OCI-LY7 (cell line): ENCODE results near the gene RHOG. TPM values are rescaled to one million over a fixed set of nuclear protein-coding genes. Genes with fewer than 3 reads are reported as not detected.

Experiments used
- BruUV-seq: library from RNA; stranded (reverse); fragments of 400-500 nt; replicated peaks from 2 replicates; lab custom pipeline; 2021; lab: Mats Ljungman, UMichigan
- CTCF ChIA-PET: fragments of 300-600 bp; sonication (Branson Sonifier 250); formaldehyde crosslinking; loops from one replicate; lab custom pipeline; 2022; ENCODE audit warnings: antibody characterized with exemption; ENCODE audit not compliant: unreplicated experiment; lab: Charles Lee
- POLR2A ChIA-PET: fragments of 300-600 bp; sonication (Branson Sonifier 250); formaldehyde crosslinking; loops from one replicate; lab custom pipeline; 2022; ENCODE audit warnings: antibody characterized with exemption; lab: Charles Lee
- DNase-seq: peaks from one replicate; pipeline ENCODE4 v3.0.0-alpha.2; 2015; ENCODE audit warnings: low spot score
- H2AFZ ChIP-seq: fragments of 200-600 bp; sonication (generic), shearing (Covaris generic); 2 replicates; pipeline ENCODE4 v1.6.1; 2014; ENCODE audit warnings: mild to moderate bottlenecking, antibody characterized with exemption, low read length, moderate library complexity
- H3K27ac ChIP-seq: fragments of 200-600 bp; sonication (generic); 2 replicates; pipeline ENCODE4 v1.5.1; 2014; ENCODE audit warnings: mixed run types, low read depth, mild to moderate bottlenecking, moderate library complexity, low read length, inconsistent platforms; ENCODE audit not compliant: poor library complexity, severe bottlenecking
- H3K36me3 ChIP-seq: fragments of 200-600 bp; sonication (generic); 2 replicates; pipeline ENCODE4 v1.6.1; 2014; ENCODE audit warnings: mild to moderate bottlenecking, antibody characterized with exemption, low read length, moderate library complexity, mixed read lengths; ENCODE audit not compliant: insufficient read depth
- H3K4me1 ChIP-seq: fragments of 200-600 bp; sonication (generic); 2 replicates; pipeline ENCODE4 v1.5.1; 2014; ENCODE audit warnings: mild to moderate bottlenecking, low read length; ENCODE audit not compliant: insufficient read depth, poor library complexity, severe bottlenecking
- H3K4me2 ChIP-seq: fragments of 200-600 bp; sonication (generic); 2 replicates; pipeline ENCODE4 v1.6.1; 2014; ENCODE audit warnings: mild to moderate bottlenecking, low read length
- H3K4me3 ChIP-seq: fragments of 200-600 bp; sonication (generic); 2 replicates; pipeline ENCODE4 v1.5.1; 2014; ENCODE audit warnings: mild to moderate bottlenecking, low read depth, low read length; ENCODE audit not compliant: poor library complexity, severe bottlenecking
- H3K79me2 ChIP-seq: fragments of 200-600 bp; sonication (generic); 2 replicates; pipeline ENCODE4 v1.6.1; 2016; ENCODE audit warnings: low read depth, mild to moderate bottlenecking, low read length, moderate library complexity, mixed read lengths; ENCODE audit not compliant: insufficient read depth
- H3K9me2 ChIP-seq: fragments of 200-600 bp; sonication (generic); 2 replicates; pipeline ENCODE4 v1.6.1; 2016; ENCODE audit warnings: mild to moderate bottlenecking, low read length, mixed read lengths; ENCODE audit not compliant: insufficient read depth
- H3K9me3 ChIP-seq: fragments of 200-600 bp; sonication (generic); 2 replicates; pipeline ENCODE4 v1.6.1; 2014; ENCODE audit warnings: mild to moderate bottlenecking, mixed run types, low read length, mixed read lengths
- H4K20me1 ChIP-seq: fragments of 200-600 bp; sonication (generic); 2 replicates; pipeline ENCODE4 v1.6.1; 2014; ENCODE audit warnings: mild to moderate bottlenecking, antibody characterized with exemption, low read length, moderate library complexity, mixed read lengths; ENCODE audit not compliant: insufficient read depth
- EZH2phosphoT487 ChIP-seq: fragments of 200-600 bp; sonication (generic); IDR thresholded peaks from 2 replicates; pipeline ENCODE4 v1.6.1; 2018; ENCODE audit warnings: low read depth, borderline replicate concordance, mild to moderate bottlenecking, mixed run types, antibody characterized with exemption, low read length, moderate library complexity, mixed read lengths
- intact Hi-C: fragments of 100-400 bp; cut with micrococcal nuclease; formaldehyde crosslinking; loops from one replicate; pipeline ENCODE4 v1.10.0; 2022; ENCODE audit not compliant: unreplicated experiment
- total RNA-seq, 2 experiments: library from RNA; depleted of rRNA in 1 of 2; stranded (reverse); fragments of >200 nt in 1 of 2; shearing (Covaris generic) in 1 of 2; gene quantifications; 2 replicates each; pipeline ENCODE4 v1.2.3, GENCODE V29; 2014 to 2022
- TF ChIP-seq, protein P1 (sequence below): fragments of 200-600 bp; sonication (generic); conservative IDR thresholded peaks from 2 replicates; pipeline ENCODE4 v1.5.1; 2014; ENCODE audit warnings: mild to moderate bottlenecking, antibody characterized with exemption, low read length, moderate library complexity, mixed read lengths

The RHOG gene
- total RNA-seq, 2 experiments from 2014 or later = 26.2 to 57.8 TPM

DNA sequence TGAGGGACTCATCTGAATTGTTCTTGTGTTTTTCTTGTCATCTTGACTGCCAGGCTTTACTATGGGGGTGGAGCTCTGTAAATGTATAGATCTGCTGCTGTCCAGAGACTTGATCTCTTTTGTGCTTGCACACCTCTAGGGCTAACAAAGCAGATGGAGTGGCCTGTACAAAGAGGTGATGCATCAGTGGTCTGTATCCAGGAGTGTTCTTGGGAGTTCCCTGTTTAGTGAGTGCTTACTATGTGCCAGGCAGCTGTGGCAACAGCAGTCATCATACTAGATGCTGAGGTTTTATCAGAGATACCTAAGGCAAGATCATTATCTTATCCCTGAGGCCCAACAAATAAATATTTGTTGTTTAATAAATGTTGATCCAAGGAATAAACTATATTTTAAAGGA lies 48.1 kb upstream of the RHOG start:
- DNase-seq = no peak
- Histone ChIP-seq H3K27ac (no peak overlapping the region), H4K20me1 (0 out of 2 replicates have a peak, but pooled peaks cover 6% of the 10 kb centered on the region), H3K9me2 (no peaks in the 10 kb centered on the region), H3K4me3 (no peak overlapping the region), H2AFZ (no peak overlapping the region), H3K4me2 (peak overlapping the region; percentile 40; the same call in 1 of the 2 replicates), H3K79me2 (peaks cover 31% of the 10 kb centered on the region; the same call in 1 of the 2 replicates), H3K4me1 (peaks cover 59% of the 10 kb centered on the region), H3K9me3 (no peaks in the 10 kb centered on the region), H3K36me3 (no peaks in the 10 kb centered on the region)
- ChIA-PET CTCF (interaction anchor here (1.2 kb wide), 1 partner anchor 35 kb away, joined by 3 read pairs; no protein-coding TSS in a partner anchor), POLR2A (interaction anchor here (0.6 to 2.2 kb wide), 4 partner anchors 8 to 34 kb away, joined by 3 to 17 read pairs (median 10); partner anchors contain the start of gene STIM1)
- BruUV-seq = no TSS peak
- TF ChIP-seq EZH2phosphoT487 = no peak
- TF ChIP-seq, protein P1, sequence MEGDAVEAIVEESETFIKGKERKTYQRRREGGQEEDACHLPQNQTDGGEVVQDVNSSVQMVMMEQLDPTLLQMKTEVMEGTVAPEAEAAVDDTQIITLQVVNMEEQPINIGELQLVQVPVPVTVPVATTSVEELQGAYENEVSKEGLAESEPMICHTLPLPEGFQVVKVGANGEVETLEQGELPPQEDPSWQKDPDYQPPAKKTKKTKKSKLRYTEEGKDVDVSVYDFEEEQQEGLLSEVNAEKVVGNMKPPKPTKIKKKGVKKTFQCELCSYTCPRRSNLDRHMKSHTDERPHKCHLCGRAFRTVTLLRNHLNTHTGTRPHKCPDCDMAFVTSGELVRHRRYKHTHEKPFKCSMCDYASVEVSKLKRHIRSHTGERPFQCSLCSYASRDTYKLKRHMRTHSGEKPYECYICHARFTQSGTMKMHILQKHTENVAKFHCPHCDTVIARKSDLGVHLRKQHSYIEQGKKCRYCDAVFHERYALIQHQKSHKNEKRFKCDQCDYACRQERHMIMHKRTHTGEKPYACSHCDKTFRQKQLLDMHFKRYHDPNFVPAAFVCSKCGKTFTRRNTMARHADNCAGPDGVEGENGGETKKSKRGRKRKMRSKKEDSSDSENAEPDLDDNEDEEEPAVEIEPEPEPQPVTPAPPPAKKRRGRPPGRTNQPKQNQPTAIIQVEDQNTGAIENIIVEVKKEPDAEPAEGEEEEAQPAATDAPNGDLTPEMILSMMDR = no peak
- intact Hi-C loops = no loop called here

DNA sequence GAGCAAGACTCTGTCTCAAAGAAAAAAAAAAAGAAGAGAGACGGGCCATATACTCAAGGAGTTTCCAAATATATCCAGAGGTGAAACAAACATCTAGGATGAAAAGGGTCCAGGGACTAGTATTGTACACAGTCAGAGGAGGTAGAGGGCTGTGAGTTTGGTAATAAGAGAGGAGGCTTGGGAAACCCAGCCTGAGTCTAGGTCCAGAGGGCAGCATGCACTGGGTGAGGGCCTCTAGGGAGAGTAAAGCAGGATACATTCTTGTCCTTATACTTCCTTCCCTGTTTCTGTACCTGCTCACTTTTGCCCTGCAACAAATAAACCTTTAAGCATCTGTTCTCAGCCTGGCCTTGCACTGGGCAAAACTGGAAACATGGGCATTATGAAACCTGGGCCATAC lies 46.2 kb upstream of the RHOG start:
- Histone ChIP-seq H3K79me2 (peaks cover 35% of the 10 kb centered on the region; the same call in 1 of the 2 replicates), H3K4me2 (0 out of 2 replicates have a peak overlapping the region, but pooled peaks have one; percentile 1), H3K9me3 (peaks cover 5% of the 10 kb centered on the region; the same call in 1 of the 2 replicates), H4K20me1 (0 out of 2 replicates have a peak, but pooled peaks cover 6% of the 10 kb centered on the region), H2AFZ (no peak overlapping the region), H3K36me3 (no peaks in the 10 kb centered on the region; the same call in 1 of the 2 replicates), H3K27ac (no peak overlapping the region), H3K4me1 (peaks cover 46% of the 10 kb centered on the region), H3K4me3 (no peak overlapping the region), H3K9me2 (no peaks in the 10 kb centered on the region)
- POLR2A ChIA-PET = no interaction called here
- no peak for DNase-seq
- intact Hi-C loops = no loop called here
- no TSS peak for BruUV-seq
- TF ChIP-seq EZH2phosphoT487 = no peak
- TF ChIP-seq, protein P1 = no peak
- CTCF ChIA-PET = no interaction called here

DNA sequence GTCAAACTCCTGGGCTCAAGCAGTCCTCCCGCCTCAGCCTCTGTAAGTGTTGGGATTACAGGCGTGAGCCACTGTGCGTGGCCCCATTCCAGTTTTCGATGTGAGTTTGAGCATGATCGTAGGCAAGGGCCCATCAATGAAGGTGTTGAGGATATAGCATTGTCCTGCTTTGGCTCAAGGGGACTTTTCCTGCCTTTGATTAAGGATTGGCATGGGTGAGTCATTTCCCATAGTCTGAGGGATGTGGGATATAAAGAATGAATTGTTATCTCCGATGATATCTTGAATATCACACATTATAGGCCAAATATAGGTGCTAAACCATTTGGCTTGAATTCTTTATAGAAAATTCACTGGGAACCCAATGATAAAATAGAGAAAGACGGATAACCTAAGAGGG lies 45.1 kb upstream of the RHOG start:
- POLR2A ChIA-PET = interaction anchor here (1.0 to 1.2 kb wide), 2 partner anchors 20 to 31 kb away, joined by 3 read pairs; no protein-coding TSS in a partner anchor
- Histone ChIP-seq H4K20me1 (0 out of 2 replicates have a peak, but pooled peaks cover 6% of the 10 kb centered on the region), H3K27ac (no peak overlapping the region), H3K4me3 (no peak overlapping the region), H2AFZ (no peak overlapping the region), H3K4me2 (no peak overlapping the region), H3K4me1 (peaks cover 48% of the 10 kb centered on the region), H3K9me3 (peaks cover 5% of the 10 kb centered on the region; the same call in 1 of the 2 replicates), H3K9me2 (no peaks in the 10 kb centered on the region), H3K79me2 (peaks cover 28% of the 10 kb centered on the region; the same call in 1 of the 2 replicates), H3K36me3 (no peaks in the 10 kb centered on the region; the same call in 1 of the 2 replicates)
- no peak for TF ChIP-seq EZH2phosphoT487
- TF ChIP-seq, protein P1 = no peak
- DNase-seq = no peak
- no TSS peak for BruUV-seq
- intact Hi-C loops = no loop called here
- CTCF ChIA-PET = no interaction called here
